Endothelial cell of umbilical vein (primary cell): ENCODE data around the gene NTNG1. TPM values are rescaled to one million over a fixed set of nuclear protein-coding genes. Genes with fewer than 3 reads are reported as not detected.

Experiments
- BruUV-seq: library from RNA; stranded (reverse); fragments of 400-500 nt; replicated peaks from 2 replicates; lab custom pipeline; 2021; lab: Mats Ljungman, UMichigan
- CTCF ChIA-PET: fragments of 300-600, 350-600 bp; sonication (Branson Sonifier 250); formaldehyde crosslinking; loops from one replicate; lab custom pipeline; 2021; ENCODE audit warnings: antibody characterized with exemption, inconsistent platforms; lab: Charles Lee
- POLR2A ChIA-PET: fragments of 300-600, 350-600 bp; sonication (Branson Sonifier 250); formaldehyde crosslinking; loops from one replicate; lab custom pipeline; 2021; ENCODE audit warnings: antibody characterized with exemption, inconsistent platforms; lab: Charles Lee
- DNase-seq: peaks from one replicate; pipeline ENCODE4 v3.0.0-alpha.2; 2011; ENCODE audit warnings: low read depth, low spot score
- FAIRE-seq: peaks from 2 replicates; lab custom pipeline; 2011; peaks lifted over from hg19 to GRCh38; lab: Jason Lieb, UNC
- H2AFZ ChIP-seq: 2 replicates; pipeline ENCODE4 v1.6.0; 2012; ENCODE audit warnings: low read depth, low read length, control low read depth, inconsistent platforms
- H3K27ac ChIP-seq: 2 replicates; pipeline ENCODE4 v1.5.1; 2011; ENCODE audit warnings: low read depth, mild to moderate bottlenecking, control low read depth, low read length, moderate library complexity; ENCODE audit not compliant: insufficient read depth
- H3K27me3 ChIP-seq, 2 experiments: 2 replicates each; pipeline versions ENCODE4 v1.6.0 to v1.6.1; 2011; ENCODE audit warnings: low read length in 2 of 2, mixed read lengths in 1 of 2; ENCODE audit not compliant: control insufficient read depth in 2 of 2, insufficient read depth in 2 of 2
- H3K36me3 ChIP-seq, 2 experiments: 2 replicates in 1 of 2; 3 replicates in 1 of 2; pipeline ENCODE4 v1.5.1; 2011; ENCODE audit warnings: low read length in 2 of 2, mild to moderate bottlenecking in 1 of 2, moderate library complexity in 1 of 2; ENCODE audit not compliant: control insufficient read depth in 2 of 2, insufficient read depth in 2 of 2; ENCODE audit errors: extremely low read depth in 1 of 2
- H3K4me1 ChIP-seq: 3 replicates; pipeline ENCODE4 v1.5.1; 2011; ENCODE audit warnings: mild to moderate bottlenecking, low read length; ENCODE audit not compliant: control insufficient read depth, insufficient read depth; ENCODE audit errors: extremely low read depth
- H3K4me2 ChIP-seq: 2 replicates; pipeline ENCODE4 v1.6.1; 2011; ENCODE audit warnings: low read length, control low read depth, mixed read lengths; ENCODE audit not compliant: insufficient read depth
- H3K4me3 ChIP-seq, 3 experiments: fragments of 200-600 bp in 1 of 3; sonication (generic), shearing (Covaris generic) in 1 of 3; replicated peaks in 1 of 3; 2 replicates each; pipeline ENCODE4 v1.5.1; 2011 to 2016; ENCODE audit warnings: control low read depth in 3 of 3, low read length in 3 of 3, mild to moderate bottlenecking in 2 of 3, inconsistent platforms in 1 of 3, low read depth in 1 of 3, moderate library complexity in 1 of 3; ENCODE audit not compliant: insufficient read depth in 1 of 3
- H3K79me2 ChIP-seq: 2 replicates; pipeline ENCODE4 v1.6.0; 2012; ENCODE audit warnings: low read length, inconsistent platforms; ENCODE audit not compliant: control insufficient read depth, insufficient read depth
- H3K9ac ChIP-seq: replicated peaks from 2 replicates; pipeline ENCODE3; 2011; ENCODE audit warnings: low read length, control low read depth; ENCODE audit not compliant: insufficient read depth; ENCODE audit errors: extremely low read depth
- H3K9me1 ChIP-seq: replicated peaks from 3 replicates; pipeline ENCODE4 v1.6.0; 2011; ENCODE audit warnings: mild to moderate bottlenecking, low read length; ENCODE audit not compliant: control insufficient read depth, insufficient read depth; ENCODE audit errors: extremely low read depth
- H3K9me3 ChIP-seq: replicated peaks from 2 replicates; pipeline ENCODE4 v1.5.1; 2012; ENCODE audit warnings: low read length, inconsistent platforms; ENCODE audit not compliant: control insufficient read depth, insufficient read depth
- H4K20me1 ChIP-seq: replicated peaks from 2 replicates; pipeline ENCODE3; 2011; ENCODE audit warnings: mild to moderate bottlenecking, low read length; ENCODE audit not compliant: control insufficient read depth, insufficient read depth; ENCODE audit errors: extremely low read depth
- CTCF ChIP-seq, 2 donors: IDR thresholded peaks; 1 replicate in 1 of 2; 2 replicates in 1 of 2; pipeline ENCODE4 v1.5.1; 2011; ENCODE audit warnings: low read length in 2 of 2, mild to moderate bottlenecking in 2 of 2, moderate library complexity in 2 of 2, control low read depth in 1 of 2, inconsistent platforms in 1 of 2, low read depth in 1 of 2; ENCODE audit not compliant: insufficient read depth in 1 of 2; ENCODE audit errors: extremely low read depth in 1 of 2
- EZH2 ChIP-seq: IDR thresholded peaks from 2 replicates; pipeline ENCODE4 v1.6.1; 2012; ENCODE audit warnings: borderline replicate concordance, low read depth, mild to moderate bottlenecking, moderate library complexity, low read length, inconsistent platforms; ENCODE audit not compliant: severe bottlenecking
- FOS ChIP-seq: IDR thresholded peaks from 2 replicates; pipeline ENCODE4 v1.6.1; 2011; ENCODE audit warnings: mild to moderate bottlenecking, low read length, moderate library complexity, borderline replicate concordance; ENCODE audit not compliant: insufficient read depth
- GATA2 ChIP-seq: IDR thresholded peaks from 2 replicates; pipeline ENCODE4 v1.7.0; 2011; ENCODE audit warnings: low read depth, mild to moderate bottlenecking, moderate library complexity, mixed read lengths, low read length; ENCODE audit not compliant: insufficient read length, insufficient read depth
- JUN ChIP-seq: IDR thresholded peaks from 2 replicates; pipeline ENCODE4 v1.6.1; 2011; ENCODE audit warnings: borderline replicate concordance, low read depth; ENCODE audit not compliant: insufficient read length, insufficient read depth
- MAX ChIP-seq: IDR thresholded peaks from 2 replicates; pipeline ENCODE4 v1.6.1; 2011; ENCODE audit not compliant: insufficient read depth, insufficient read length
- MYC ChIP-seq: IDR thresholded peaks from one replicate; pipeline ENCODE4 v1.6.1; 2011; ENCODE audit warnings: mild to moderate bottlenecking, low read depth, low read length
- POLR2A ChIP-seq: IDR thresholded peaks from 2 replicates; pipeline ENCODE4 v1.6.1; 2012; ENCODE audit warnings: low read depth, mild to moderate bottlenecking, control low read depth, low read length
- POLR2AphosphoS5 ChIP-seq: IDR thresholded peaks from 2 replicates; pipeline ENCODE4 v1.6.1; 2012; ENCODE audit warnings: low read depth, mild to moderate bottlenecking, control low read depth, low read length, moderate library complexity; ENCODE audit not compliant: insufficient read depth
- dilution Hi-C: fragments of 300-500 bp; cut with MboI; formaldehyde crosslinking; loops from one replicate; pipeline ENCODE4 v1.15.0; 2019; ENCODE audit warnings: low sequenced_read_pairs; ENCODE audit not compliant: extremely low pct_ligation_motif_present
- intact Hi-C: fragments of 100-400 bp; cut with micrococcal nuclease; formaldehyde crosslinking; loops from one replicate; pipeline ENCODE4 v1.10.0; 2022
- polyA plus RNA-seq, 4 experiments: library from polyadenylated mRNA; depleted of rRNA in 3 of 4; stranded (reverse) in 3 of 4; unstranded in 1 of 4; fragments of >200 nt; gene quantifications; 2 replicates each; pipeline versions ENCODE4 v1.2.1 to v1.2.3, GENCODE V29; 2011 to 2012; ENCODE audit warnings: missing spikeins in 1 of 4
- total RNA-seq: library from RNA; stranded (reverse); gene quantifications from 2 replicates; pipeline ENCODE4 v1.2.3, GENCODE V29; 2021

NTNG1 gene
- total and polyA plus RNA-seq, 2 donors (not counting 3 experiments of a cell fraction or from before 2014, with no cell fraction given) = not detected

GRCh38 chr1:107434361-107434693 lies 293.5 kb downstream of the NTNG1 start:
- H3K27me3 ChIP-seq = no peaks in the 10 kb centered on the region
- BruUV-seq = no TSS peak
- no peak overlapping the region for H3K9ac ChIP-seq
- H3K36me3 ChIP-seq = no peaks in the 10 kb centered on the region
- intact Hi-C loops (no loop called here), dilution Hi-C loops (no loop called here)
- FAIRE-seq = no peak
- no peak overlapping the region for H3K27ac ChIP-seq
- CTCF ChIA-PET = no interaction called here
- H3K9me1 ChIP-seq = no peaks in the 10 kb centered on the region
- no peak overlapping the region for H2AFZ ChIP-seq
- H3K4me1 ChIP-seq = no peaks in the 10 kb centered on the region
- no peaks in the 10 kb centered on the region for H4K20me1 ChIP-seq
- no peak overlapping the region for H3K4me3 ChIP-seq
- H3K9me3 ChIP-seq = no peaks in the 10 kb centered on the region
- TF ChIP-seq POLR2AphosphoS5 (no peak), EZH2 (no peak), GATA2 (no peak), JUN (no peak), FOS (no peak), CTCF (IDR thresholded peaks at IDR 0.05; ENCODE audit: extremely low read depth in 1 of 2, insufficient read depth in 1 of 2, low read depth in 1 of 2, low read length in 2 of 2) (no peak), POLR2A (no peak), MYC (no peak), MAX (no peak)
- POLR2A ChIA-PET = no interaction called here
- DNase-seq = no peak
- H3K4me2 ChIP-seq = no peak overlapping the region
- H3K79me2 ChIP-seq = no peaks in the 10 kb centered on the region
